IgD-negative memory B cell (primary cell): ENCODE results near the gene TECR. TPM values are rescaled to one million over a fixed set of nuclear protein-coding genes. Genes with fewer than 3 reads are reported as not detected.
"Not testable (repeated sequence)": the region's sequence is repeated elsewhere in the genome, so short reads cannot be mapped to it uniquely, and the experiment has no call there.

Source experiments
- H3K27ac Mint-ChIP-seq, 3 donors: one replicate each; pipeline ENCODE4 v1.8.0; 2020 to 2022; ENCODE audit warnings: mild to moderate bottlenecking in 3 of 3, mixed read lengths in 3 of 3, moderate library complexity in 1 of 3
- H3K27me3 Mint-ChIP-seq: one replicate; pipeline ENCODE4 v1.8.0; 2021; ENCODE audit warnings: mixed read lengths
- H3K36me3 Mint-ChIP-seq: one replicate; pipeline ENCODE4 v1.8.0; 2020; ENCODE audit warnings: mild to moderate bottlenecking, mixed read lengths
- H3K4me1 Mint-ChIP-seq, 3 donors: one replicate each; pipeline ENCODE4 v1.8.0; 2020 to 2022; ENCODE audit warnings: mixed read lengths in 3 of 3, mild to moderate bottlenecking in 1 of 3
- H3K4me3 Mint-ChIP-seq, 4 donors: one replicate each; pipeline ENCODE4 v1.8.0; 2020 to 2022; ENCODE audit warnings: mild to moderate bottlenecking in 4 of 4, mixed read lengths in 4 of 4, moderate library complexity in 3 of 4
- H3K9me3 Mint-ChIP-seq, 3 donors: one replicate each; pipeline ENCODE4 v1.8.0; 2020 to 2021; ENCODE audit warnings: mixed read lengths in 3 of 3, mild to moderate bottlenecking in 1 of 3
- polyA plus RNA-seq: library from polyadenylated mRNA; unstranded; fragments of 300-500 nt; fragmentation: Illumina TruSeq; gene quantifications from one replicate; pipeline ENCODE4 v1.2.3, GENCODE V29; 2021

The TECR gene
- polyA plus RNA-seq, 1 donor from 2014 or later = 145 TPM

DNA sequence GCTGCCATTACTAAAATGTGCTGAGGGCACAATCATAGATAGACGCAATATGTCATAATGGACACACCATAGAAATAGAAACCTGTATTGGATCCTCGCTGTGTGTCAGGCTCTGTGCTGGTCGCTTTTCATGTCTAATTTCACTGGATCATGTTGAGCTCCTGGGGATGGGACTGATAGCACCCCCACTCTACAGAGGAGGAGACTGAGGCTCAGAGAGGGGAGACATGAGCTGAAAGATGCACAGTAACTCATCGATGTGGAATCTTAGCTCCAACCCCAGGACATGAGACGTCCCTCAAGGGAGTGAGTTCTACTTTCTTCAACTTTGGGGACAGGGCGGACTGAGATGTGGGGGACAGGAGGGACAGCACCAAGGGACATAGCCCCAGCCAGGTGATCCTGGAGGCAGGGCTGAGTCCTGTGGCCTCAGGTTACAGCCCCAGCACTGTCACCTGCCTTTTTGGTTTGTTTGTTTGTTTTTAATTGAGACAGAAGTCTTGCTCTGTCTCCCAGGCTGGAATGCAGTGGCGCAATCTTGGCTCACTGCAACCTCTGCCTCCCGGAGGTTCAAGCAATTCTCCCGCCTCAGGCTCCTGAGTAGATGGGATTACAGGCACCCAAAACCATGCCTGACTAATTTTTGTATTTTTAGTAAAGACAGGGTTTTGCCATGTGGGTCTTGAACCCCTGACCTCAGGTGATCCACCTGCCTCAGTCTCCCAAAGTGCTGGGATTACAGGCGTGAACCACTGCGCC is 26.9 kb upstream of the TECR start:
- Mint-ChIP-seq H3K9me3 (no peaks in the 10 kb centered on the region), H3K27ac (no peak overlapping the region), H3K4me1 (peaks cover 0 to 8% (median 6%) of the 10 kb centered on the region in 3 donors), H3K36me3 (no peaks in the 10 kb centered on the region), H3K4me3 (no peak overlapping the region), H3K27me3 (peaks cover 2% of the 10 kb centered on the region)

DNA sequence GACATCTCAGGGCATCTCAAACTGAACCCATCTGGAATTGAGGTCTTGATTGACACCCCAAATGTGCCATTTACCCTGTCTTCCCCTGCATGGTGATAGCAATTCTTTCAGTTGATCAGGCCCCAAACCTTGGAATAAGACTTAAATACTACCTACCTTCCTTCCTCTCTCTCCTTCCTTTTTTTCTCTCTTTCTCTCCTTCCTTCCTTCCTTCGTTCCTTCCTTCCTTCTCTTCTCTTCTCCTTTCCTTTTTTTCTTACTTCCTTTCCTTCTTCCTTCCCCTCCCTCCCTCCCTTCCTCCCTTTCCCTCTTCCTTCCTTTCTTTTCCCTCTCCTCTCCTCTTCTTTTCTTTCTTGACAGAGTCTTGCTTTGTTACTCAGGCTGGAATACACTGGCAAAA is 26.1 kb upstream of the TECR start:
- Mint-ChIP-seq H3K4me3 (peak overlapping the region in 1 of 4 donors; percentile 3), H3K36me3 (no peaks in the 10 kb centered on the region), H3K9me3 (no peaks in the 10 kb centered on the region), H3K4me1 (peaks cover 0 to 7% (median 6%) of the 10 kb centered on the region in 3 donors), H3K27me3 (peaks cover 2% of the 10 kb centered on the region), H3K27ac (no peak overlapping the region)

DNA sequence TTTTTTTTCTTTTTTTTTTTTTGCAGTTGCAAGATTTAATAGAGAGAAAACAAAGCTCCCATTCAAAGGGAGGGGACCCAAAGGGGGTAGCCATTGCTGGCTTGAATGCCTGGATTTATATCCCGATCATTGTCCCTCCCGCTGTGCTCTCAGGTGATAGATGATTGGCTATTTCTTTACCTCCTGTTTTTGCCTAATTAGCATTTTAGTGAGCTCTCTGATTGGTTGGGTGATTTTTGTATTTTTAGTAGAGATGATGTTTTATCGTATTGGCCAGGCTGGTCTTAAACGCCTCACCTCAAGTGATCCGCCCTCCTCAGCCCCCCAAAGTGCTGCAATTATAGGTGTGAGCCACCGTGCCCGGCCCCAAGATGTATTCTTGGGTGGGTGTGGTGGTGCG is 24.8 kb upstream of the TECR start:
- H3K27ac Mint-ChIP-seq, H3K27me3 Mint-ChIP-seq, H3K9me3 Mint-ChIP-seq, H3K4me3 Mint-ChIP-seq, H3K4me1 Mint-ChIP-seq, H3K36me3 Mint-ChIP-seq: not testable (repeated sequence)

DNA sequence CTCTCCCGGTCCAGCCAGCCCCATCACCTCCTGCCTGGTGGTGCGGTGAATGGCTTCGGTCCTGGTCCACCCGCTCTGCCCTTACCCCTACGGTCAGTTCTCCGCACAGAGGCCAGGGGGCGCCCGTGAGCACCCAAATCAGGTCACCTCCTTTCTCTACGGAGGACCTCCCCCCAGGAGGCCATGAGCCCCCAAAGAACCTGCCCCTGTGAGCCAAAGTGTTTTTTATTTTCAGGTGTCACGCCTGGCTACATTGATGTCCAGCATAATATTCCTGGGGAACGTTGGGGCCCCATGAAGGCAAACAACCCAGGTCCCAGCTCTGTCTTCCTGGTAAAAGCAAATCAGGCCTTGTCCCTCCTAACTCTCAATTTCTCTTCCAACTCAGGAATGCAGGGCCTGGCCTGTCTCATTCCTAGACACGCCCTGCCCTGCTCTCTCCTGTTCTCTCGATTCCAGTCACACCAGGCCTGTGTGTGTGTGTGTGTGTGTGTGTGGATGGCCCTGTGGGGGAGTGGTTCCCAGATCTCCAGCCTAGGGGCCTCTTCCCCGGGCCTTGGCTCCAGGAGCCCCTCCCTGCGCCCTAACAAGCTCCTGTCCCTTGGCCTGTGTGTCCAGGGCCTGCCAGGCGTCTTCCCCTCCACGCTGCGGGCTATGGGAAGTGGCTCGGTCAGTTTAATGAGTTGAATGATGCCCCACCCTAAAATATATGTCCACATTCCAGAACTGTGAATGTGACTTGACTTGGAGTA is 23.7 kb upstream of the TECR start:
- no peaks in the 10 kb centered on the region for H3K36me3 Mint-ChIP-seq
- peak overlapping the region in 1 of 4 donors; percentile 76 for H3K4me3 Mint-ChIP-seq
- H3K4me1 Mint-ChIP-seq = peaks cover 0 to 7% (median 6%) of the 10 kb centered on the region in 3 donors
- peak overlapping the region in 2 of 3 donors; percentile 31 to 51 for H3K27ac Mint-ChIP-seq
- no peaks in the 10 kb centered on the region for H3K9me3 Mint-ChIP-seq
- peaks cover 2% of the 10 kb centered on the region for H3K27me3 Mint-ChIP-seq

DNA sequence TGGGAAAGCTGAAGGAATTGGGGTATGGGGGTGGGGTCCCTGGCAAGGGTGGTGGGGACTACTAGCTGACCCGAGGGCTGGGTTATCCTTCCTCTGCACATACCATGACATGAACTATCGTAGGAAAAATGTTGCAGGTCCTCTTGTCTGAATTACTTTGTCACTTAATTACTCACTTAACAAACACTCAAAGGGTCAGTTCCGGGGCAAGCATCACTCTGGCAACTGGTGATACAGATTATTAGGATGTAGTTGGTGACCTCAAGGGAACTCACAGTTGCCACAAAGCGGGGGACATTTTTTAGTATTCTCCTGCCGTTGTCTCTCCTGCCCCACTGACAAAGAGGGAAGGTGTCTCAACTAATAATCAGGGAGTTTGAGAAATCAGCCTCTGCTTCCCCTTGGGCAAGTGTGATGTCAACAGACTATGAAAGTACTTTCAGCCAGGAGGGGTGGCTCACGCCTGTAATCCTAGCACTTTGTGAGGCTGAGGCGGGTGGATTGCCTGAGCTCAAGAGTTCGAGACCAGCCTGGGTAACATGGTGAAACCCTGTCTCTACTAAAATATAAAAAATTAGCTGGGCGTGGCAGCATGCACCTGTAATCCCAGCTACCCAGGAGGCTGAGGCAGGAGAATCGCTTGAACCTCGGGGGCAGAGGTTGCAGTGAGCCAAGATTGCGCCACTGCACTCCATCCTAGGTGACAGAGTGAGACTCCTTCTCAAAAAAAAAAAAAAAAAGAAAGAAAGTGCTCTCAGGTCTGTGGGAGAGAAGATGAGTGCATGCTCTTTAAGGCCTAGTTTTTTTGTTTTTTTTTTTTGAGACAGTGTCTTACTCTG is 21.5 kb upstream of the TECR start:
- H3K4me3 Mint-ChIP-seq = no peak overlapping the region

DNA sequence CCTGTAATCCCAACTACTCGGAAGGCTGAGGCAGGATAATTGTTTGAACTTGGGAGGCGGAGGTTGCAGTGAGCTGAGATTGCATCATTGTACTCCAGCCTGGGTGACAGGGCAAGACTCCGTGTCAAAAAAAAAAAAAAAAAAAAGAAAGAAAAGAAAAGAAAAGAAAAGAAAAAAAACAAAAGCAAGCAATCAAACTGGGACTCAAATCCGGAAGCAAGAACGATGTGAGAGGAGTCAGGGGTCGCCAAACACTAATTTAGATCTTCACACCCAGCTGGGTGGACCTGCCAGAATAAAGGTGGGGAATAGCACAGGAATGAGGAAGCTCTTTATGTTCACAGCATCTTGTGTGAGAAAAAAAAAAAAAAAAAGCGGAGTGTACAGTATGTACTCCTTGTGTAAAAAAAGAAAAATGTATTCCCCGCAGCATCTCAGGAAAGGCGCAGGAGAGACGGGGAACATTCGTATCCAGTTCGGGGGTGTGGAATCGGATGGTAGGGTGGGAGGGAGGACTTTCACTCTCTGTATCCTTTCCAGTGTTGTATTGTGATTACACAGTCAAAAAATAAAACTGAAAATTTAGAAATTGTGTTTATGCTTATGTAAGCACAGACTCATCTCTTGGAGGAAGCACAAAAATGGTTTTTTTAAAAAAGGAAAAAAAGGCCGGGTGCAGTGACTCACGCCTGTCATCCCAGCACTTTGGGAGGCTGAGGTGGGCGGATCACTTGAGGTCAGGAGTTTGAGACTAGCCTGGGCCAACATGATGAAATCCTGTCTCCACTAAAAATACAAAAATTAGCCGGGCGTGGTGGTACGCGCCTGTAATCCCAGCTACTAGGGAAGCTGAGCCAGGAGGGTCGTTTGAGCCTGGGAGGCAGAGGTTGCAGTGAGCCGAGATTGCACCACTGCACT is 18.8 kb upstream of the TECR start:
- Mint-ChIP-seq H3K36me3 (no peaks in the 10 kb centered on the region), H3K9me3 (no peaks in the 10 kb centered on the region), H3K27me3 (no peaks in the 10 kb centered on the region), H3K4me1 (peaks cover 8 to 14% (median 9%) of the 10 kb centered on the region in 3 donors), H3K4me3 (no peak overlapping the region), H3K27ac (peak overlapping the region in 1 of 3 donors; percentile 35)

More for the DNA sequence above, 21.5 kb upstream of the TECR start:
- Mint-ChIP-seq H3K27me3 (peaks cover 2% of the 10 kb centered on the region), H3K27ac (no peak overlapping the region), H3K36me3 (no peaks in the 10 kb centered on the region), H3K9me3 (no peaks in the 10 kb centered on the region), H3K4me1 (peaks cover 0 to 7% (median 6%) of the 10 kb centered on the region in 3 donors)

DNA sequence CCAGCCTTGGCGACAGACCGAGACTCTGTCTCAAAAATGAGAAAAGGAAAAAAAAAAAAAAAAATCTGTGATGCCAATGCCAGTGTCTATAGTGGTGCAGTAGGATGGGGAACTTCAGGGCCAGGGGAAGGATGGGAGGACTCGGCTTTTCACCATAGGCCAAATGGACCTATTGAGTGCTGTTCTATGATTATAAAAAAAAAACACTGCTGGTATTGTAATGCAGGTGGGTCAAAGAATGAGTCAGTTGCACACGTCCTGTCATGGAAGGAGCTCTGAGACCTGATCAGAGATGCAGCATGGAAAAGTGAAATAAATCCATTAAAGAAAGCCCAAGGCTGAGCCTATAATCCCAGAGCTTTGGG is 18.2 kb upstream of the TECR start:
- Mint-ChIP-seq H3K9me3 (no peaks in the 10 kb centered on the region), H3K4me1 (peaks cover 12 to 18% (median 14%) of the 10 kb centered on the region in 3 donors), H3K36me3 (peaks cover 2% of the 10 kb centered on the region), H3K4me3 (no peak overlapping the region), H3K27ac (no peak overlapping the region), H3K27me3 (no peaks in the 10 kb centered on the region)

DNA sequence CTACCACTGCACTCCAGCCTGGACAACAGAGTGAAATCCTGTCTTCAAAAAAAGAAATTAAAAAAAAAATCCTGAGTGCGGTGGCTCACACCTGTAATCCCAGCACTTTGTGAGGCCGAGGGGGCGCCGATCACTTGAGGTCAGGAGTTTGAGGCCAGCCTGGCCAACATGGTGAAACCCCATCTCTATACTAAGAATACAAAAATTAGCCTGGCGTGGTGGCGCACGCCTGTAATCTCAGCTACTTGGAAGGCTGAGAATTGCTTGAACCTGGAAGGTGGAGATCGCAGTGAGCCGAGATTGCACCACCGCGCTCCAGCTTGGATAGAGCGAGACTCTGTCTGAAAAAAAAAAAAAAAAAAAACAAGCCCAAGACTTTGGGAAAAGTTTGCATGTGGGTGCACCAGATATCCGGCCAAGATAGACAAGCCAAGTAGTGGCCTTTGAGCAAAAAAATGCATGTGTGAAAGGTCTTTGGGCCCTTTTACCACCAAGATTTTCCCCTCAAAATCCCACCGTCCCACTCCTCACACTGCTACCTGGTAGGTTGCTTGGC is 16.9 kb upstream of the TECR start:
- peak overlapping the region in 1 of 4 donors; percentile 23 for H3K4me3 Mint-ChIP-seq
- no peaks in the 10 kb centered on the region for H3K9me3 Mint-ChIP-seq
- H3K27me3 Mint-ChIP-seq = no peaks in the 10 kb centered on the region
- H3K4me1 Mint-ChIP-seq = peaks cover 18 to 24% (median 23%) of the 10 kb centered on the region in 3 donors
- H3K27ac Mint-ChIP-seq = peak overlapping the region in 1 of 3 donors; percentile 42
- H3K36me3 Mint-ChIP-seq = peaks cover 2% of the 10 kb centered on the region

DNA sequence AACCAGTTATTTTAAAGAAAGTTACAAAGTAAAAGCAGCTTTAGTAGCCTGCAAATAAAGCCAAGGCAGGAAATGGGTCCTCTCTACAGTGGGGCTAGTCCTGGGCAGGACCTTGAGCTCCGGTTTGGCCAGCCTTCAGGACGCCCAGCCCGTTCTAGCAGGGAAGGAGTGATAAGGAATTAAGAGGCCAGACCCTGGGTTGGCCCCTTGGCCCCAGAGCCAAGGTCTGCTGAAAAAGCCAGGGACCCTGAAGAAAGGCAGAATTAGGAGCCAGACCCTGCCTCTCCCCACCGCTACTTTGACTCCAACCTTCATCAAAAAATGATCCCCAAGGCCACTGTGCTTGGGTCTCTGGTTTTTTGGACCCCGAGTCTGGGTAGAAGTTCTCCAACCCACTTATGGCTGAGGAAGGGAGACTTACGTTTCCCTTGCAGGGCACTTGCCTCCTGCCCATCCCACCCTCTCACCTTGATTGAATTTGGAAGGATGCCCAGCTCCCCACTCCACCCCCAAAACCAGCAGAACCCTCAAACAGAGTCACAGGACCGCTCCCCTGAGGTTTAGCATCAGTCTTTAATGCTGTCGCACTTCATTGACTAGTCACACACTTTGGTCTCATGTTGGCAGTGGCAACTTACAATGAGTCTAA is 15.1 kb upstream of the TECR start:
- H3K27ac Mint-ChIP-seq = peak overlapping the region in 2 of 3 donors; percentile 31 to 80
- peaks cover 2% of the 10 kb centered on the region for H3K36me3 Mint-ChIP-seq
- H3K27me3 Mint-ChIP-seq = no peaks in the 10 kb centered on the region
- peaks cover 23 to 27% (median 26%) of the 10 kb centered on the region in 3 donors for H3K4me1 Mint-ChIP-seq
- H3K4me3 Mint-ChIP-seq = peak overlapping the region in 1 of 4 donors; percentile 98
- H3K9me3 Mint-ChIP-seq = no peaks in the 10 kb centered on the region

DNA sequence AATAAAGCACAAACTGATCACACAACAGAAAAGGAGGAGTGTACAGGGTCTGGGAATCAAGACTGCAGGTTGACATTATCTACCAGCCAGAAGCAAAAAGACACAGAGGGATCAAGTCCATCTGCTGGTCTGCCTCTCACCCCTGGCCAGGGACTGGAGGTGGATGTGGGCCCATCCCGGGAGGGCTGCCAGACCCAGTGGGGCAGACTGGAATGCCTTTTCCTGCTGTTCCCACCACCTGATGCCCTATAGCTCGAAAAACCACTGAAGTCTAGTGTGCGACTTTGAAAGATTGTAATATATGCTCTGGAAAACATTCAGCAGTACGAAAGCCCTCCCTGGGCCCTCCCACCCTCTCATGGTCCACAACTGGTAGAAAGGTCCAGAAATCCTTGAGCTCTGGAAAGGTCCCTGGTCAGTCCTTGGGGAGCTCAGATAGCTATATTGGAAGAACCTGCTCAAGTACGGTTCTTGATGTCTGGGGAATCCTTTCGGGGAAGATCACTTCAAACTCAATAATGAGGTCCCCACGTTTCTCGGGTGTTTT is 13.8 kb upstream of the TECR start:
- peaks cover 23 to 33% (median 29%) of the 10 kb centered on the region in 3 donors for H3K4me1 Mint-ChIP-seq
- H3K4me3 Mint-ChIP-seq = peak overlapping the region; percentile 32 to 98 (median 63)
- no peaks in the 10 kb centered on the region for H3K27me3 Mint-ChIP-seq
- H3K27ac Mint-ChIP-seq = peak overlapping the region in 1 of 3 donors; percentile 99
- H3K9me3 Mint-ChIP-seq = no peaks in the 10 kb centered on the region
- peaks cover 2% of the 10 kb centered on the region for H3K36me3 Mint-ChIP-seq

DNA sequence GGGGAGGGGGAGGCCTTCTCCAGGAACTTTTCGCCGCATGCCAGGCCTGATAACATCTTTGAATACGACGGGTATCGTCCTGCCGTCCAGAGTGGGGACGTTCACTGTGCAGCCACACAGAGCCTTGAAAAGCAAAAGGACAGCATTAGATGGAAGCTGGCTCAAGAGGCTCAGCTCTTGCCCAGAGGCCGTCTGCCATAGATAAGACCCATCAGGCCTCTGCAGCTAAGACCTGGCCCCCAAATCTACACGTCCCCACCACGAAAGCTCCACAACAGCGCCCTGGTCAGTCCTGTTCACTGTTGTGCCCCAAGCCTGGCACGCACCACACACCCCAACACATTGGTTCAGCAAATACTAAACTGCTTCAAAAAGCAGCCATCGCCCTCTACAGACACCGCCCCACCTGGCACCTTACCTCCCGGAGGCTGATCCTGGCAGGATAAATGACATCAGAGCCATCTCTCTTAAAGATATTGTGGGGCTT is 13.3 kb upstream of the TECR start:
- H3K4me1 Mint-ChIP-seq = peaks cover 23 to 33% (median 29%) of the 10 kb centered on the region in 3 donors
- H3K4me3 Mint-ChIP-seq = peak overlapping the region; percentile 93 to 98 (median 94)
- peaks cover 2% of the 10 kb centered on the region for H3K36me3 Mint-ChIP-seq
- H3K27me3 Mint-ChIP-seq = no peaks in the 10 kb centered on the region
- peak overlapping the region; percentile 4 to 99 (median 86) for H3K27ac Mint-ChIP-seq
- H3K9me3 Mint-ChIP-seq = no peaks in the 10 kb centered on the region

DNA sequence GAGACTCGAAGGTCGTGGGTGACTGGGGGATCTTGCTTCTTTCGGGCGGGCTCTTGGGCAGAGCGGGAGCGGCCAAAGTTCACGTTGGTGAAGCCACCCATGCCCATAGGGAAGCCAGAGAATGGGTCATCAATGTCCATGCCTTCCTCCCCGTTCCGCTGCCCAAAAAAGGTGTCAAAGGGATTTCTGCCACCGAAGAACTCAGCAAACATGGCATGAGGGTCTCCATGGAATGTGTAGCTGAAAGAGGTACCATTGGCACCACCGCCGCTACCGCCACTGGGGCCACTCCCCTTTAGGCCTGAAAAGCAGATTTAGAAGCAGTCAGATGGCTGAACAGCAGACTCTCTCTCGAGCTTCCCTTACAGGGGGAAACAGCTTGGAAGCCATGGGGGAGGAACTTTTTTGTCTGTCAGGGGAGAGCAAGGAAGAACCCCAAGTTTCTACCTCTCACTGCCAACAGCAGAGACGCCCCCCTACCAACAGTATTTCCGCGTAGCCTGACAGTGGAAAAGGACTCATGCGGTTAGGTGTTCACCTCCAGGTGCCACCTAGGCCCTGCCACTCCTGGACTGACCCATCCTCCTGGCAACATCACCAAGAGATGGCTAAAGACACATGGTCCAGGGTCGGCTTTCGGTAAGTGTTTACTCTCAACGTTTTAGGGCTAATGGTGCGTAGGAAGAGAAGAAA is 12.5 kb upstream of the TECR start:
- peak overlapping the region; percentile 93 to 98 (median 94) for H3K4me3 Mint-ChIP-seq
- H3K27ac Mint-ChIP-seq = peak overlapping the region; percentile 86 to 99 (median 92)
- no peaks in the 10 kb centered on the region for H3K9me3 Mint-ChIP-seq
- no peaks in the 10 kb centered on the region for H3K27me3 Mint-ChIP-seq
- H3K4me1 Mint-ChIP-seq = peaks cover 23 to 34% (median 29%) of the 10 kb centered on the region in 3 donors
- H3K36me3 Mint-ChIP-seq = peaks cover 2% of the 10 kb centered on the region
